ENCODE results near the gene ZNF286A.
"Not testable (repeated sequence)": the region's sequence is repeated elsewhere in the genome, so short reads cannot be mapped to it uniquely, and the experiment has no call there.

ZNF286A gene

GRCh38 chr17:15659663-15660062 lies 39.9 kb upstream of the ZNF286A start:
- peaks cover 23% of the 10 kb centered on the region for H3K36me3 ChIP-seq (ENCODE audit: control insufficient read depth, insufficient read depth, low read length)
- H3K27ac ChIP-seq (ENCODE audit: low read depth, low read length): no peak overlapping the region

GRCh38 chr17:15660077-15660476 lies 39.5 kb upstream of the ZNF286A start:
- Histone ChIP-seq H3K27ac (ENCODE audit: low read depth, low read length) (no peak overlapping the region), H3K4me1 (ENCODE audit: control insufficient read depth, insufficient read depth, low read length) (peaks cover 12% of the 10 kb centered on the region)

More at GRCh38 chr17:15659663-15660062, 39.9 kb upstream of the ZNF286A start:
- no peak overlapping the region for H3K4me3 ChIP-seq (ENCODE audit: low read depth, low read length)
- no peaks in the 10 kb centered on the region for H3K9me3 ChIP-seq (ENCODE audit: control insufficient read depth, insufficient read depth, low read length)
- H3K27me3 ChIP-seq (ENCODE audit: control insufficient read depth, insufficient read depth, low read length): no peaks in the 10 kb centered on the region
- no peak overlapping the region for H3K9ac ChIP-seq (ENCODE audit: low read depth, low read length)
- peaks cover 16% of the 10 kb centered on the region for H3K4me1 ChIP-seq (ENCODE audit: control insufficient read depth, insufficient read depth, low read length)

GRCh38 chr17:15662681-15663080 lies 36.9 kb upstream of the ZNF286A start:
- H3K27me3 ChIP-seq (ENCODE audit: control insufficient read depth, insufficient read depth, low read length): no peaks in the 10 kb centered on the region
- H3K9me3 ChIP-seq (ENCODE audit: control insufficient read depth, insufficient read depth, low read length): no peaks in the 10 kb centered on the region
- no peak overlapping the region for H3K9ac ChIP-seq (ENCODE audit: low read depth, low read length)
- peaks cover 19% of the 10 kb centered on the region for H3K36me3 ChIP-seq (ENCODE audit: control insufficient read depth, insufficient read depth, low read length)
- no peak overlapping the region for H3K4me3 ChIP-seq (ENCODE audit: low read depth, low read length)
- H3K4me1 ChIP-seq (ENCODE audit: control insufficient read depth, insufficient read depth, low read length): peaks cover 10% of the 10 kb centered on the region; the same call in 1 of the 2 replicates
- no peak overlapping the region for H3K27ac ChIP-seq (ENCODE audit: low read depth, low read length)

More at GRCh38 chr17:15660077-15660476, 39.5 kb upstream of the ZNF286A start:
- Histone ChIP-seq H3K9ac (ENCODE audit: low read depth, low read length) (no peak overlapping the region), H3K9me3 (ENCODE audit: control insufficient read depth, insufficient read depth, low read length) (no peaks in the 10 kb centered on the region), H3K4me3 (ENCODE audit: low read depth, low read length) (no peak overlapping the region), H3K27me3 (ENCODE audit: control insufficient read depth, insufficient read depth, low read length) (no peaks in the 10 kb centered on the region), H3K36me3 (ENCODE audit: control insufficient read depth, insufficient read depth, low read length) (peaks cover 23% of the 10 kb centered on the region)

GRCh38 chr17:15663176-15663575 lies 36.4 kb upstream of the ZNF286A start:
- no peak overlapping the region for H3K27ac ChIP-seq (ENCODE audit: low read depth, low read length)
- peaks cover 10% of the 10 kb centered on the region; the same call in 1 of the 2 replicates for H3K4me1 ChIP-seq (ENCODE audit: control insufficient read depth, insufficient read depth, low read length)
- H3K9me3 ChIP-seq (ENCODE audit: control insufficient read depth, insufficient read depth, low read length): no peaks in the 10 kb centered on the region
- peaks cover 19% of the 10 kb centered on the region for H3K36me3 ChIP-seq (ENCODE audit: control insufficient read depth, insufficient read depth, low read length)
- no peak overlapping the region for H3K4me3 ChIP-seq (ENCODE audit: low read depth, low read length)
- no peaks in the 10 kb centered on the region for H3K27me3 ChIP-seq (ENCODE audit: control insufficient read depth, insufficient read depth, low read length)
- H3K9ac ChIP-seq (ENCODE audit: low read depth, low read length): no peak overlapping the region

- Histone ChIP-seq H3K9me3 (ENCODE audit: control insufficient read depth, insufficient read depth, low read length) (no peaks in the 10 kb centered on the region), H3K27ac (ENCODE audit: low read depth, low read length) (no peak overlapping the region), H3K4me3 (ENCODE audit: low read depth, low read length) (no peak overlapping the region), H3K9ac (ENCODE audit: low read depth, low read length) (no peak overlapping the region), H3K27me3 (ENCODE audit: control insufficient read depth, insufficient read depth, low read length) (no peaks in the 10 kb centered on the region), H3K4me1 (ENCODE audit: control insufficient read depth, insufficient read depth, low read length) (peaks cover 10% of the 10 kb centered on the region; the same call in 1 of the 2 replicates), H3K36me3 (ENCODE audit: control insufficient read depth, insufficient read depth, low read length) (peaks cover 19% of the 10 kb centered on the region)
These were observed 35.9 kb upstream of the ZNF286A start for GRCh38 chr17:15663691-15664090.

- not testable (repeated sequence) for H3K27me3 ChIP-seq (ENCODE audit: control insufficient read depth, insufficient read depth, low read length); H3K4me1 ChIP-seq (ENCODE audit: control insufficient read depth, insufficient read depth, low read length); H3K9ac ChIP-seq (ENCODE audit: low read depth, low read length); H3K9me3 ChIP-seq (ENCODE audit: control insufficient read depth, insufficient read depth, low read length); H3K36me3 ChIP-seq (ENCODE audit: control insufficient read depth, insufficient read depth, low read length); H3K27ac ChIP-seq (ENCODE audit: low read depth, low read length); H3K4me3 ChIP-seq (ENCODE audit: low read depth, low read length)
These were observed 30.0 kb upstream of the ZNF286A start for GRCh38 chr17:15669526-15669925.

- not testable (repeated sequence) for H3K27ac ChIP-seq (ENCODE audit: low read depth, low read length); H3K4me3 ChIP-seq (ENCODE audit: low read depth, low read length); H3K4me1 ChIP-seq (ENCODE audit: control insufficient read depth, insufficient read depth, low read length); H3K9ac ChIP-seq (ENCODE audit: low read depth, low read length); H3K27me3 ChIP-seq (ENCODE audit: control insufficient read depth, insufficient read depth, low read length); H3K9me3 ChIP-seq (ENCODE audit: control insufficient read depth, insufficient read depth, low read length); H3K36me3 ChIP-seq (ENCODE audit: control insufficient read depth, insufficient read depth, low read length)
These were observed 24.9 kb upstream of the ZNF286A start for GRCh38 chr17:15674640-15675039.

GRCh38 chr17:15675991-15676390 lies 23.6 kb upstream of the ZNF286A start:
- not testable (repeated sequence) for H3K4me1 ChIP-seq (ENCODE audit: control insufficient read depth, insufficient read depth, low read length); H3K27ac ChIP-seq (ENCODE audit: low read depth, low read length); H3K4me3 ChIP-seq (ENCODE audit: low read depth, low read length); H3K9ac ChIP-seq (ENCODE audit: low read depth, low read length); H3K27me3 ChIP-seq (ENCODE audit: control insufficient read depth, insufficient read depth, low read length); H3K9me3 ChIP-seq (ENCODE audit: control insufficient read depth, insufficient read depth, low read length); H3K36me3 ChIP-seq (ENCODE audit: control insufficient read depth, insufficient read depth, low read length)

GRCh38 chr17:15683135-15683534 lies 16.4 kb upstream of the ZNF286A start:
- H3K4me3 ChIP-seq (ENCODE audit: low read depth, low read length): peak overlapping the region; percentile 72
- H3K27ac ChIP-seq (ENCODE audit: low read depth, low read length); H3K4me1 ChIP-seq (ENCODE audit: control insufficient read depth, insufficient read depth, low read length); H3K36me3 ChIP-seq (ENCODE audit: control insufficient read depth, insufficient read depth, low read length); H3K9ac ChIP-seq (ENCODE audit: low read depth, low read length); H3K27me3 ChIP-seq (ENCODE audit: control insufficient read depth, insufficient read depth, low read length); H3K9me3 ChIP-seq (ENCODE audit: control insufficient read depth, insufficient read depth, low read length): not testable (repeated sequence)

- H3K27me3 ChIP-seq (ENCODE audit: control insufficient read depth, insufficient read depth, low read length); H3K4me1 ChIP-seq (ENCODE audit: control insufficient read depth, insufficient read depth, low read length); H3K9me3 ChIP-seq (ENCODE audit: control insufficient read depth, insufficient read depth, low read length); H3K27ac ChIP-seq (ENCODE audit: low read depth, low read length); H3K36me3 ChIP-seq (ENCODE audit: control insufficient read depth, insufficient read depth, low read length): not testable (repeated sequence)
- H3K4me3 ChIP-seq (ENCODE audit: low read depth, low read length): peak within 1 kb of the TSS; percentile 72
- H3K9ac ChIP-seq (ENCODE audit: low read depth, low read length): peak within 1 kb of the TSS; percentile 60
These were observed 15.6 kb upstream of the ZNF286A start, which contains the start of gene TRIM16 for GRCh38 chr17:15683824-15684478. Gene TRIM16, minus strand, starts transcription at chr17:15684311. Its CDS starts 32,702 bp downstream, at chr17:15651609.

- H3K27ac ChIP-seq (ENCODE audit: low read depth, low read length); H3K4me1 ChIP-seq (ENCODE audit: control insufficient read depth, insufficient read depth, low read length): not testable (repeated sequence)
These were observed 12.1 kb upstream of the ZNF286A start for GRCh38 chr17:15687494-15687893.

More at GRCh38 chr17:15687494-15687893, 12.1 kb upstream of the ZNF286A start:
- not testable (repeated sequence) for H3K9ac ChIP-seq (ENCODE audit: low read depth, low read length); H3K4me3 ChIP-seq (ENCODE audit: low read depth, low read length); H3K36me3 ChIP-seq (ENCODE audit: control insufficient read depth, insufficient read depth, low read length); H3K27me3 ChIP-seq (ENCODE audit: control insufficient read depth, insufficient read depth, low read length); H3K9me3 ChIP-seq (ENCODE audit: control insufficient read depth, insufficient read depth, low read length)
